GF-D8 (cell line): Measurements from ENCODE around the gene PAFAH1B2.
A peak's percentile ranks its signal among the peaks of the same experiment; 100 is the strongest.
"Not testable (repeated sequence)": the region's sequence is repeated elsewhere in the genome, so short reads cannot be mapped to it uniquely, and the experiment has no call there.

Experiments used
- DNase-seq: peaks from one replicate; lab custom pipeline; 2025; lab: John Stamatoyannopoulos, UW

The PAFAH1B2 gene, protein sequence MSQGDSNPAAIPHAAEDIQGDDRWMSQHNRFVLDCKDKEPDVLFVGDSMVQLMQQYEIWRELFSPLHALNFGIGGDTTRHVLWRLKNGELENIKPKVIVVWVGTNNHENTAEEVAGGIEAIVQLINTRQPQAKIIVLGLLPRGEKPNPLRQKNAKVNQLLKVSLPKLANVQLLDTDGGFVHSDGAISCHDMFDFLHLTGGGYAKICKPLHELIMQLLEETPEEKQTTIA

GRCh38 chr11:117143871-117144476, at the start of gene PAFAH1B2:
PAFAH1B2 (plus strand) TSS chr11:117144287; CDS start chr11:117152448, 8,161 bp downstream.
- peak; percentile 99 for DNase-seq

DNA sequence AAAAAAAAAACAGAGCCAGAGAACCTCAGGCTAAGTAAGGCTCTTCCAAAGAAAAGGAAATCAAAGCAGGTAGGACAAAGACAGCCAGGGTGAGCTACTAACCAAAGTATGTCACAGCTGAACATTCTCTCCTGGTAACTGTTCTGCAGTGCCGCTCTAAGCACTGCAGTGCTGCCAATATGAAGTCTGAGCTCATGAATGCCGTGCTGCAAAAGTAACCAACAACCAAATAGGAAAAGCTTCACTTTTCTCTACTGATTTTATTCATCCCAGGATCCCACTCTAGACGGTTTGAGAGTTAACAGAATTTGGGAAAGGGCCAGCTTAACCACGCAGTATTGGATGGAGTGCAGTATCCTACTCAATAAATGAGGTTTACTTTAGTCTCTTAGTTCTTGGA, 49.3 kb upstream of the PAFAH1B2 start:
- DNase-seq: no peak

DNA sequence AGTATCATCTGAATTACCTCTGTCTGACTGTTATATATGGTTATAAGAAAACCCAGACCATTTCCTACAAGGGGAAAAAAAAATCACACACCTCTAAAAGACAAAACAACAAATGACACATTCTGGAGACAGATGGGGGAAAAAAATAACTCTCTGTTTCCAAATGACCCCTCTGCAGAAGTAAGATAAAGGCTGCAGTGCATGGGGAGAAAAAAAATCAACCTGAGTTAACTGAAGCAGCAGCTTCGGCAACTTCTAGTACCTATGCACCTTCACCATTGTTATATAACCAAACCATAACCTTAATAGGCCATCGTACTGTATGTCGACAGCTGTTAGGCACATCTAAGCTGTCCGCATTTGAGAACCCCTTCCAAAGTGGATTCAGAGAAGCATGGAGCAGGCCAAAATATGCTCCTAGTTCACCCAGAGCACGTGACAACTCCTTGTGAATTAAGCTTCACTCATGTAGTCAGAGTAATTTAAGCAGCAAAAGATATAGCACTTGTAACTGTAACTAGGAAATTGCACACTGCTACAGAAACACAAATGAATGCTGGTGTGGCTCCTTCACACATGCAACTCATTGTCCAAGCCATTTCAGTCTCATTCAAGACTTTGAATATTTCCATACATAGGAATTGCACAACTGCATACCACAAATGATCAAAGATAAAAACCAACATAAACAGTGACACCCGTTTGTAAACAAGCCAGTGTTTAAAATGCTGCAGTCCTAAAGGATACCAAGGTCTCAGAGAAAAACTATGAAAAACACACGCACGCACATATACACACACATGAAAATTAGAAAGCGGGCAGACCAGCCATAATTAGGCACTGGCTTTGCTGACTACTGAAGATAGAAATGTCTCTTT, 48.6 kb upstream of the PAFAH1B2 start:
- peak; percentile 77 for DNase-seq

DNA sequence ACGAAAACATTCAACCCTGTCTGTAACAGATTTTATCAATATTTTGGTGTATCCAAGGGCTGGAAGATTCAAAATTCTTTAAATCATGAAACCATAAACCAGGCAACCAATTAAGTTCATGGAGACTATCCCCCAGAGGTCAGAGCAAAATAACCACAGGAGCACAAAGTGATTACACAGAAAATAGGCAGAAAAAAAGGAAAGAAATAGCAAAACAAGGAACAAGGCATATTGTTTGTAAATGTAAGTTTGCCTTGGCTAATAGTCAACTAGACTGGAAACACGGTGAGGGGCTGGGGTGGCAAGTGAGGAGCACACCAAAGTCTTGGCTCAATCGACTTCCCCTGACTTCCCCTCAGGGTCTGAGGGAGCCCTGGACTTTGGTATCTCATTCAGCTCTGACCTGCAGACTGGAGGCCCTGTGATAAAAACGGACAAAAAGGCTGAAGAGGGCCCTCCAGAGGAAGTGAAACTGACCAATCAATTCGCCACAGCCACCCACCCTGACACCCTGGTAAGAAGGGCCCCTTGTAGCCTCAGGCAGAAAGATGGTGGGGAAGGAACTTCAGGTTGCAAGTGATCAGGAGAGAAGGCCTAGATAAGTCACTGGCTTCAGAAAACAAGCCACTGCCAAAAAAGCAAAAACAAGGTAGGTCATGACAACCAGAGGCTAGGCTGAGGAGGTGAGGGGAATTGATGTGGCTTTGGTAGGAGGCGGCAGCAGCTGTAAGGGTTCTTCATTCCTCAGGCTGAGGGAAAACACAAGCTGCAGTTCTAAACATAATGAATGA, 47.7 kb upstream of the PAFAH1B2 start:
- DNase-seq: peak; percentile 74

DNA sequence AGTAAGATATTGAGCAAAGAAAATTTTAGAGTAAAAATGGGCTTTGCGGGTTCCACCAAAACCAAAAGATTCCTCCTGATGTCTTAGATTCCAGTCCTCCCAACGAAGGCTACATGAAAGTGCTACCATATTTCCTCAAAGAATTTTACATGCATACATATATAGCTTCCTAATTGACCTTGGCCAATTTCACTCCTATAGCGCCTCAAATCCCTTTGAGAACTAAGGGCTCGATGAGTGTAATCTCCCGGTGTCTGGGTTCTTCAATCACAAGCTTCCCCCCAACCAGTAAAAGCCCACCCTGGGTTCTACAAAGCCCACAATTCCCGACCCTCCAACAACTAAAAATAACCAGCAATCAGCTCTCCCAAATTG, 47.1 kb upstream of the PAFAH1B2 start:
- peak; percentile 74 for DNase-seq

DNA sequence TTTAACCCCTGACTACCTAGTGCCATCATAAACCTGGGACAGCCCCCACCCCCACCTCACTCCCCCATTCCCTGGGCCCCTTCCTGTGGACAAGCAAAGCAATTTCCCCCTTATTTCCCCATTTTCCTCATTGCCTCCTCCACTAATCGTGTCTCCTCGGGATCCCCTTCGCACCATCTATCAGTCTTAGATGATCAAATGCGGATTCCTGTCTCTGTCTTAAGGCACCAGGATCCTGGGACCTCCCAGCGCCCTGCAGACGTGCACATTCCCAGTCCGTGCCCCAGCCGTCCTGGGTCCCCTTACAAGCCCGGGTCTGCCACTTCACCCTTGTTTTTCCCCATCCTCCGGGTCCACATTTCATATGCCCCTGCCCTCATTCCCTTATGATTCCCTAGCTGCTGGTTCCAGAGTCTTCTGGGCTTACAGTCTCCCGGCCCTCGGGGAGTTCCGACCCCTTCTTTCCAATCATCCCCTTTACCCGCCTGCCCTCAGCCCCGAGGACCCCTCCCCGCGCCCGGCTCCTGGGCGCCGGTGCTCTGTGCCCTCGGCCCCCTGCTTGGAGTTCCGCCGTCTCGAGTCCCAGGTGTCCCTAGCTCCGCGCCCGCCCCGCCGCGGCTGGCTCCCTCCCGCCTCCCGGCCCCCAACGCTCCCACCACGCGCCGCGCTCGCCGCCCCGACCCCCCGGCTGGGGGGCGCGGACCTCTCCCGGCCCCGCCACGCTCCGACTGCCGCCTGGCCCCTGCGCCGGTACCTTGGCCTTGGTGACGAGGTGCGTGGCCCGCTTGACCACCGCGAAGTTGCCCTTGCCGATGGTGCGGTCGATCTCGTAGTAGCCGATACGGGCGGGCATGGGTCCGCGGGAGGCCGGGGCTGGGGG, 46.5 kb upstream of the PAFAH1B2 start:
- DNase-seq: peak; percentile 52

DNA sequence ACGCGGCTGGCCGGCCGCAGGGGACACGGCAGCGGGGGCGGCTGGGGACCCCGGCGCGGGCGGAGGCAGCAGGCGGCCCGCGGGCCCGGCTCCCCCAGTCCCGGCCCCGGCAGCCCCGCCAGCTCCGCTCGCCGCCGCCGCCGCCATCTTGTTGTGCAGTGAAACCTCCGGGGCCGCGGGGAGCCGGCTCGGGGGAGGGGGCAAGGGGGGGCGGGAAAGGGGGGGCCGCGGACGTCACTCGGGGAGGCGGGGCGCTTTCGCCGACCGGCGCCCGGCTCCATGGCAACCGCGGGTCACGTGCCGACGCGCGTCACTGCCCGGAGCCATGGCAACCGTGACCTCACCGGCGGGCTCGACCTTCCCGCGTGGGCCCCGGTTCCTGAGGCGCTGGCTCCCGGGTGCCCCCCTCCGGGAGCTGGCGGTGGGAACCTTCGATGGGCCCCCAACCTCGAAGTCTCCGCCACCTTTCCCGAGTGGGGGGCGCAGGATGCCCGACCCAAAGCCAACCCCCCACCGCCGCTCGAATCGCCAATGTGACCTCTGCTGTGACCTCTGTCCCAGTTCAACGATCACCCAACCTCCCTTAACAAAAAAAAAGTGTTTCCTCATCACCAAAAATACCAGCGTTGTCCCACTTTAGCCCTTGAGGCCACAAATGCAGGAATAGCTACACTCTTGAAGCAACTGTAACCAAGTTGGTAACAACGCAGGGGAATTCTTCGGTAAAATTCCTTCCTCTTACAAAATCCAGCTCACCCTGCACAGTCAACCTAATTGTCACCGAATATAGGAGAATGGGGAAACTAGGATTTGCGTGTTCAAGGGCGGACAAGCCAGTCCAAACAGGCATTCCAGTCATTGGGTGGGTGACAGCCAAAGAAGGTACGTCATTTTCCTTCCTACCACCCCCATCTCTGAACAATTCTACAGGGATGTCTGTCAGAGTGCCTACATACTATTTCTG, 45.5 kb upstream of the PAFAH1B2 start, which contains the start of gene SIK3:
Gene SIK3 (minus strand): TSS at position 160 of the 964 bp plus-strand sequence. CDS start 13 bp downstream, at position 147.
- peak; percentile 97 for DNase-seq

- DNase-seq: no peak
Measured at GRCh38 chr11:117099696-117100095, 44.4 kb upstream of the PAFAH1B2 start.

DNA sequence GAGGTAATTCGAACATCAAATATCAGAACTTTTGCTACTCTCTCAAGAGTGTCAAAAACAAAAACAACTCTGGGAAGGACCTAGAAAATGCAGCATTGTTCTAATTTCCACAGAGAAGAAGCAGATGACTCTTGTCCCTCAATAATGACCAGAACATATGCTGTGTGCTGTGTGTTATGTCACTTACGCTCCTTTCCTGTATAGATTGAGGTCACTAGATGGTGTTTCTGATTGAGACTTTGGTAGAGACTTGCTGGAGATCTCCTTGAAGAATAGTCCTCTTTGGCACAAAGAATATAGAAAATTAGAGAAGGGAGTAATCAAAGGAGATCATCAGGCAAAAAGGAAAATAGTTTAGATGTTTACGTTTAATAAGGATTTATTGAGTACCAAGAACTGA, 43.5 kb upstream of the PAFAH1B2 start:
- DNase-seq: no peak

DNA sequence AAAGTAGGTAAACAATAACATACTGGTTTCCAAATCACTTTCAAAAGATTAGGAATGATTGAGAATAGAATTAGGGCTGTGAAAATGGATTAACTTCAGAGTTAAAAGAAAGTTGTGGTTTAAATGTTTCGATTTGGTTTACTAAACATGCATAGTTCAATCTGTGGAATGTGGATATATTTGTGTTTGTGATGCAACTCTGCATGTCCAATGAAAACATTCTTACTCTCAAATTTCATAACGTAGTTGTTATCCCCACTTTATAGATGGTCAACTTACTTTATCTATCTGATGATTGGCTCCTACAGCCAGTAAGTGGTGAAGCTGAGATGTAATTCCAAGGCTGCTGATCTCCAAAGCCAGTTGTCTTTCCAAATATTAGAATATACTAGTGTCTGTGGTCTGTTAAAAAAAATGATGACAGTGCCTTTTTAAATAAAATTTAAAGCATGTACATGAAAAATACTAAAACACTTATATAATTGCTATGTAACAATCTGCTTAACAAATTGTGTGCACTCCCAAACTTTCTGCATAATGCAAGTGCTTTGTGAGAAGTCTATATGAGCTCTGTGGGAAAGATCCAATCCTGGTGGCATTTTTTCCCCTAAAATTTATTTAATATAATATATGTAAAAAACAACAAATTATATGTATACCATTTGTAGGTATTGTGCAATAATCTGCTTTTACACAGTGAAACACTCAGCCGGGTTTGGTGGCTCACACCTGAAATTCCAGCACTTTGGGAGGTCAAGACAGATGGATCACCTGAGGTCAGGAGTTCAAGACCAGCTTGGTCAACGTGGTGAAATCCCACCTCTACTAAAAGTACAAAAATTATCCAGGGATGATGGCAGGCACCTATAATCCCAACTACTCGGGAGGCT, 36.1 kb upstream of the PAFAH1B2 start:
- no peak for DNase-seq

GRCh38 chr11:117110294-117110950, 33.7 kb upstream of the PAFAH1B2 start:
- DNase-seq: no peak

DNA sequence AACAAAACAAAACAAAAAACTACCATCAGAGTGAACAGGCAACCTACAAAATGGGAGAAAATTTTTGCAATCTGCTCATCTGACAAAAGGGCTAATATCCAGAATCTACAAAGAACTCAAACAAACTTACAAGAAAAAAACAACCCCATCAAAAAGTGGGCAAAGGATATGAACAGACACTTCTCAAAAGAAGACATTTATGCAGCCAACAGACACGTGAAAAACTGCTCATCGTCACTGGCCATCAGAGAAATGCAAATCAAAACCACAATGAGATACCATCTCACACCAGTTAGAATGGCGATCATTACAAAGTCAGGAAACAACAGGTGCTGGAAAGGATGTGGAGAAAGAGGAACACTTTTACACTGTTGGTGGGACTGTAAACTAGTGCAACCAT, 31.6 kb upstream of the PAFAH1B2 start:
- DNase-seq: peak; percentile 39

- not testable (repeated sequence) for DNase-seq
Measured at GRCh38 chr11:117112939-117113338, 31.1 kb upstream of the PAFAH1B2 start.

DNA sequence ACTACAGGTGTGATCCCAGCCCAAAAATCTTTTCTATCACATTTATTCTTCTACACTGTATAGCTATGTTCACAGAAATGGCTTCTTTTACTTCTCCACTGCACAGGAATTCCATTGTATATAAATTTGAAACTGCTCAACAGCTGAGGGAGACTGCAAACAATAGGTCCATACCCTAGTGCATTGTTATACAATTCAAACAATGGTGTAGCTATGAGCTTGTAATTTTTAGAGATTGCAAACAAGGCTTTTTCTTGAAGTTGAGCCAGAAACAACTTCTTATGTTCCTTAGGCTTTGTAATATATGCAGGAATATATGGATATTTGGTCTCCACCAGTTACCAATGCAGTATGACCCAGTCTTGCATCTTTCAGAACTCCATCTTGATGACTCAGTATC, 26.4 kb upstream of the PAFAH1B2 start:
- DNase-seq: no peak

- DNase-seq: no peak
Measured at GRCh38 chr11:117121176-117121575, 22.9 kb upstream of the PAFAH1B2 start.

DNA sequence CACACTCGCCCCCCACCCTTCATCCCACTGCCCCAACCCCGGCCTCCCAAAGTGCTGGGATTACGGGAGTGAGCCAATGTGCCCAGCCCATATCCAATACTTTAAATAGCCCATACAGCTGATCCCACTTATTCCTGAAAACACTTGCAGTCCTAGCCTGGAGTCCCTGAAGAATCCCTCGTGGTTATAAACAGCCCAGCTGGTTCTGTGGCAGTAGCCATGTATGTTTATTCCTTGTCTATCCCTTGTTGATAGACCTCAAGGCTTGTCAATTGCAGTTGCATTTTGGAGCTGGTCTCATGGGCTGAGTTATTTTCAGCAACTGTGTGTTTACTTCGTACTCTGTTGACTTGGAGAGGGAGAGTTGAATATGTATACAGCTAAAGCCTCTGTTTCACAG, 21.5 kb upstream of the PAFAH1B2 start:
- no peak for DNase-seq

DNA sequence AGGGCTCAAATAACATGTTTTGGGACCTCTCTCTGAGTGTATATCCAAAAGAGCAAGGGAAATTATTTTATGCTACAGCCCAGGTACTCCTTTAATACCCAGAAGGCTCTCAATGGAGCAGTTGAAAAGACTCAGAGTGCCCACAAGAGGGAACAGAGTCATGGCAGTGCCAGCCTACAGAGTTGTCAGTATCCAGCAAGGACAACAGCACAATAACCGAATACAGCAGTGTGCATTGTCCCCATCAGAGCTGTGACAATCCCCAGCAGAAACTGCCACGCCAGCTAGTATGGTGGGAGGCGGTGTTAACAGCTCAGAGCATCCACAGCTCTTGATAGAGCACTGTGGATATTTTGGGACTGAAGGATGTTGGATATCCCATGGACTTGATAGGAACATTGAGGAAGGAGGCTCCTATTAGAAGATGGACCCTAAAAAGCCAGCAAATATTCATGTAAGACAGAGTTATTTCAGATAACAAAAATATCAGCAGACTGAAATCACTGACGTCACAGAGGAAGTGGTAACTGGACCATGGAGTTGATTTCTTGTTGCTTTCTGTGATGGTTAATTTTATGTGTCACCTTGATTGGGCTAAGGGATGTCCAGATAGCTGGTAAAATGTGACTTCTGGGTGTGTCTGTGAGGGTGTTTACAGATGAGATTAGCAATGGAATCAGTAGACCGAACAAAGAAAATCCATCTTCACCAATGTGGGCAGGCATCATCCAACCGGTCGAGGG, 17.7 kb upstream of the PAFAH1B2 start:
- no peak for DNase-seq
